ENCODE measurements around the gene NGB.

NGB gene

DNA sequence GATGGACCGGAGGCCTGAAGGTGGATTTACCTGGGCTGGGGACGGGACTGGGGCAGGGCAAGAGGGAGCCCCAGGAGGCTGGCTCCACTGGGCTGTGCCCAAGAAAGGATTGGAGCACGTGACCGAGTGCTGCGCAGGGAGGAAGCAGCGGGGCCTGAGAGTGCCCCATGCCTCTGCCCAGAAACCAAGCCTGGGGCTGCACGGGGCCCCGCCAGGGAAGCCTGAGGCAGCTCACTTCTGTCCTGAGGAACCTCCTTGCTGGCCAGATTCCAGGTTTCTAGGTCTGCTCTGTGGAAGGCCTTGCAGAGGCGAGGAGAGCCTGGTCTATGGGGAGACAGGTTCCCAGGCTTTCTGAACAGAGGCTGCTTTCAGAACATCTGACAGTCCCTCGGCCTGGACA is 10.4 kb downstream of the NGB start:
- no peak for DNase-seq

DNA sequence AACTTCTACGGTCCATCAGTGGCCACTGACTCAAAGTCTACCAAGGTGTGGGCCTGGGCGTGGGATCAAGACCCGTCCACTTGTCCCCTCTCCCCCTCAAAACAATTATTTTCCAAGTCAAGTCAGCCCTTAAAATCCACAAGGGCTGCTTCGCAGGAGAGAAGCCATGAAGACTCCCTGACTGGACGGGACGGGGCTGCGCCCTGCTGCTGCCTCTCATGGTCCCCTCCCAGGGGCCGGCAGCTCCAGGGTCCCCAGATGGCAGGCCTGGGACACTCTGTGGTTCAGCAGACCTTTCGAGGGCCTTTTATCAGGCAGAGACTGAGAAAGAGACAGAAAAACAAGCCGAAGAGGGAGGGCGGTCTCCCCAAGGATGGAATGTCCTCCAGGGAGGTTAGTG is 10.8 kb downstream of the NGB start:
- DNase-seq = no peak

DNA sequence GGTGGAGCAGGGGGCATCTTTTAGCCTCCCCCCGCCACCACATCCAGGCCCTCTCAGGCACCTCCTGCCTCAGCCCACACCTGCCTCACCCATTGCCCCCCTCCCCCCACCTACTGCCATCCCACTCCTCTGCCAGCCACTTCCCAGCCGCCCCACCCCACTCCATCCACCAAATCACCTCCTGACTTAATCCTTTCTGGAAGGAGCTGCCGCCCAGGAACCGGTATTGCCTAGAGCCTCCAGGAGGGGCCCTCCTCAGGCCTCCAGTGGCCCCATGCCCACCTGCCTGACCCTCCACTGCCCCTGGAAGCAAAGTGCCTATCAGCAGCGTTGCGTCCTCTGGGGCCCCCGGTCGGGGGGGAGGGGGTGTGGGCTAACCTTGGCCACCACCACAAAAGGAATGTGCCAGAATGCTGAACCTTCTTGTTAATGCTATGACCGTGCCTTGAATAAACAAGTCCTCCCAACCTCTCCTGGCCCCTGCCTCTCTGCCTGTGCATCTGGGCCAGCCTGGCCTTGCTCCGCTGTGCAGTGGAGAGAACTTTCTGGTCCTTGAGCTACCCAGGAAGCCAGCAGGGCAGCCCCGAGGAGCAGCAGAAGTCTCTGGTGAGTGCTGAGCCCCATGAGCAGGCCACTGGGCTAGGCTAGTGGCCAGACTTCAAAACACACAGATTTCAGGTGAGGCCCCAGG is 11.8 kb downstream of the NGB start:
- DNase-seq = no peak

DNA sequence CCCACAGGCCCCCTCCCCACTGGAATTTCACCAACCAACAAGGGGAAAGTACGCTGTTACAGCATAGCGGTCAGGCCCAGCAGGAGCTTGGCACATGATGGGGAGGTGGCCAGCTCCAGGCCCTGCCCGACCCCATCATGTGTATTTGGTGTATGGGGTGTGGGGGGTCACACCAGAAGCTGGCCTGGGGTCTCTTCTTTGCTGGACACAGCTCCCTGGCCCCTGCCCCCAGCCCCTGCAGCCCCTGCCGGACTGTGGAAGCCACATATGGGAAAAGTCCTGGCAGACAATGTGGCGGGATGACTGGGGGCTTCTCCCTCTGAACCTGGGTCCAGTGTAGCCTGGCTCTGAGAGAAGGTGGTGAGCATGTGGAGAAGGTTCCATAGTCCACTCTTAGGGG is 12.4 kb downstream of the NGB start:
- DNase-seq = no peak

DNA sequence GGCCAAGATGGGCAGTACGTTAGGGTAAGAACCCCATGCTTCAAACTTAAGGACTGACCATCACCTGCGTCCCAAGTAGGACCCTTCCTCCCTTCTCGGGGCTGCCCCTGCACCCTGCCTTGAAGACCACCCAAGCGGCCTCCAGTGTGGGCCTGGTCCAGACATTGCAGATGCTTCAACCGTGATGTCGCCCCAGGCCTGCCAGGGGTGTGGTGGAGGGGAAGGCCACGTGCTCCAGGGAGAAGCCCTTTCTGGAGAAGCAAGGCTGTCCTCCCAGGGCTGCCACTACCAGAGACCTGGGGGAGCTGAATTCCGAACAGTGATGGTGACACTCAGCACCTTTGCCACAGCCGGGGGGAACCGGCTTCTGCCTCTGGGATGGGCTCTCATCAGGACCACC is 13.3 kb downstream of the NGB start:
- no peak for DNase-seq

DNA sequence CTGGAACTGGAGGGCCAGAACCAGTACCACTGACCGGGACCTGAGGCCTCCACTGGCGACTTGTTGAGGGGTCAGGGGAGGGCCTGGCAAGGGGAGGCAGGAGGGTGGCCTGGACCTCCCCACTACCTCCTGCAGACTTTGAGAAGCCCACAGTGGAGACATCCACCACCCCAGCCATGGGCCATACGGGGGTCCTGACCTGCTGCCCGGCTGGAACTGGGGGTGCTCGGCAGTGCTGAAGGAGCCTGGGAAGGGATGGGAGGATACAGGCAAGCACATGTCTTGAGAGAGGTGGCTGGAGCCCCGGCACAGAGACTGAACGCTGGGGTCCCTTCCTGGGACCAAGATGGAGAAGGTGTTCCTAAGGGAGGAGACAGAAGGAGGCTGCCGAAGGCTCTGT is 14.3 kb downstream of the NGB start:
- DNase-seq = no peak

DNA sequence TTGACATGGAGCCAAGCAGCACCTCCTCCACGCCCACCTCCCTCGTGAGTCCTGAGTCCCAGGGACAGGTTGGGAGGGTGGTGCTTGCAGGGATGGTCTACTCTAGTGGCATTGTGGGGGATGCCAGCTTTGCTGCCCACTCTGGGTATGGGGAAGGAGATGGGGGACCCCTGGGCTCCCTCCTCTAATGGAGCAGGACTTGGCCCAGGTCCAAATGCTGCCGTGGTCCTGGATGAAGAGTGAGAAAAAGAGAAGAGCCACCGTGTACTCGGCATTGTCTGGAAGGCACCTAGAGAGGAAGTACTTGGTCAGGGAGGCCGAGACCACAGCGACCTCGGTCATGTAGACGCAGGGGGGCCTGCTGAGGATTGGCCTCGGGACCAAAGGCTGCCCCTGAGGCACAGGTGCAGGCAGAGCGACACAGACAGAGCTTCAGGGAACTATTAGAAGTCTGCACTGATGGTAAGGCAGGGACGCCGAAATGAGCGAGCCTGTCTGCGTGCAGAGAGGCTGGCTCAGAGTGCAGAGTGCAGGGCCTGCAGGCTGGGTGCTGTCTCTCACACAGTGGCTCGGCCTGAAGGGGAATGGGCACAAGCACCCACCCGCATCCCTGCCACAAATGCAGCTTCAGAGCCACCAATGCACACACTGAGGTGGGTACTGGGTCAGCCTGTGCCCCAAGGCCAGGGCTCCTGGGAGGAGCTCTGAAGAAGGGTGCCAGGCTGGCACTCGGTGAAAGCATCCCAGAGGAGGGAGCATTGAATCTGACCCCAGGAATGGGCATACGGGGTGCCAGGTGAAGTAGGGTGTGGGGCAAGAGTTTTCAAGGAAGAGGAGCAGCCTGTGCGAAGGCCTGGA is 17.4 kb downstream of the NGB start:
- no peak for DNase-seq

GRCh38 chr14:77251870-77252269 is 19.1 kb downstream of the NGB start:
- DNase-seq = no peak

DNA sequence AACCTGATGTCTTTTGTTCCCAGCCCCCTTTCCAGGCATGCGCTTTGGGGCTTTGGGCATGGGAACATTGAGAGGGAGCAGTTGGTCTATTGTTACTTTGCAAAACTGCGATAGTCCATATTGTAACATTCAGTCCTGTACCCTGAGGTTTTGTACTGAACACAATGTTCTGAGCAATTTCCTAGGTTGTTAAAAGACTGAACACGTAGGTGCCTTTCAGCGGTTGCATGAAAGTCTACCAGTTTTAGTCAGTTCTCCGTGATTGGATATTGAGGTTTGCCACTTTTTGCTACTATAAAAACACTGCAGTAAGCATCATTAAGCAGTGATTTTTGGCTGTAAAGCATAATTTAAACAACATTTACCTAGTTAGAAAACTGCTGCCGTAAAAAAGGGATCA is 20.1 kb downstream of the NGB start:
- DNase-seq = no peak

DNA sequence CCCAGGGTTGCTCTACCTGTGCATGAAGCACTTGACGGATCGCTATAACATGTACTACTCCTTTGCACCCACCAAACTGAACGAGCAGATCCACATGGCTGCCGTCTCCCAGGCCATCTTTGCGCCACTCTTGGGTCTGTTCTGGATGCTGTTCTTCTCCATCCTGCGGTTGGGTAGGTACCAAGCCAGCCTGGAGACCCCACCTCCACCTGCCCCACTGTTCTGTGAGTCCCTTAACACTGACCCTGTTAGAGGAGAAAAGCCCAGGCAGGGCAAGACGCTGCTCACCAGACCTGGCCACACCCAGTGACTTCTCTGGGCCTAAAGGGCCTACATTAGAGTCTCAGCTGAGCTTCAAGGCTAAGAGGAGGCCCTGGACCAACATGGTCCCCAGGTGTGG is 21.7 kb downstream of the NGB start:
- DNase-seq = no peak

- DNase-seq = no peak
Observed at GRCh38 chr14:77248666-77249065, 22.3 kb downstream of the NGB start.

DNA sequence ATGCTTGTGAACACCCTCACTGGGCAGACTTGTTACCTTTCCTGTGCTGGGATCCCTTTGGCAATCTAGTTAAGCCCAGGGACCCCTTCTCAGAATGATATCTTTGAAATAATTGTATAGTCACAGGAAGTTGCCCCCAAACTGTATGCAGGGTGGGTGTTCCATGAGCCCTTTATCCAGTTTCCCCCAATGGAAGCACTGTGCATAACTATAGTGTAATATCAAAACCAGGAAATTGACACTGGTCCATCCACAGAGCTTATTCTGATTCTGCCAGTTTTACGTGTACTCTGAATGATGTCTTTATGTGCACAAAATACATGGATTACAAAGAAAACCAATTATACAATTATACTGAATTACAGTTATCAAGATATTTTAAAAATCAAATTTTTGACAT is 24.2 kb downstream of the NGB start:
- DNase-seq = no peak

- no peak for DNase-seq
Observed at GRCh38 chr14:77245820-77246219, 25.2 kb downstream of the NGB start.

DNA sequence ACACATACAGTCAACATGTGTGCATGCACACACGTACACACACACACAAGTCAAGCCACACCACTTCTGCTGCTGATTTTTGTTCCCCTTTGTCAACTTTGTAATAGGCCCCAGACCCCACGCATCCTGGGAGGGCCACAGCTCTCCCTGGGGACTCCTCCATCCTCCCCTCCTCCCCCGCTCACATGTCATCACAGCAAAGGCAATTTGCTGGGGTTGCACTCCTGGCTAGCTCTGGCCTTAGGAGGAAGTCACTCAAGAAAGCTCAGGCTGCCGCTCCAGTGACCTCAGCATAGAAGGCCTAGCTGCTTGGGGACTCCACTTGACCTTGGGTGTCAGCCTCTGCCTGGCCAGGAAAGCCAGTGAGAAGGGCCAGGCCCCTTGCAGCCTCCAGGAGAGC is 27.2 kb downstream of the NGB start:
- DNase-seq = no peak

GRCh38 chr14:77242752-77243151 is 28.3 kb downstream of the NGB start:
- DNase-seq = no peak

- no peak for DNase-seq
Observed at GRCh38 chr14:77241955-77242354, 29.1 kb downstream of the NGB start.

DNA sequence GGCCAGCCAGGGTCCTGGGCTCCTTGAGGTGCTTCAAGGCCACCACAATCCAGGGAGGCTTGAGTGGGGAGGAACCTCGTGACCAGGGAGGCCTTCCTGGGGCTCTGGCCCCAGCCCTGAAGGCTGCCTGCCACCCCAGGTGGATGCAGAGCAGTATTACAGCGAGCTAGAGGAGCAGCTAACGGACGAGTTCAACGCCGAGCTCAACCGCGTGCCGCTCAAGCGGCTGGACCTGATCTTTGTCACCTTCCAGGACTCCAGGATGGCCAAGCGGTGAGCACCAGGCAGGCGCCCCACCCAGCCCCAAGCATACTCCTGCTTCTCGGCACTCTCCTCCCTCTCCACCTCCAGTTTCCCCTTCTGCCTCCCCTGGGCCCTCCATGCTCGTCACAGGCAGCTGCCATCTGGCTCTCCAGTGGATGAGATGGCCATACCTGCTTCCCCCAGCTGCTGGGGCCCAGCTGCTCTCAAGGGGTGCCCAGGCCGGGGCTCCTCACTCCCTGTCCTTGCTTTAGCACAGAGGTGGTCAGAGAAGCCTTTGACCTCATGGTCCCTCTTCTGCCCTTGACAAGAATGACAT is 30.6 kb downstream of the NGB start:
- no peak for DNase-seq

DNA sequence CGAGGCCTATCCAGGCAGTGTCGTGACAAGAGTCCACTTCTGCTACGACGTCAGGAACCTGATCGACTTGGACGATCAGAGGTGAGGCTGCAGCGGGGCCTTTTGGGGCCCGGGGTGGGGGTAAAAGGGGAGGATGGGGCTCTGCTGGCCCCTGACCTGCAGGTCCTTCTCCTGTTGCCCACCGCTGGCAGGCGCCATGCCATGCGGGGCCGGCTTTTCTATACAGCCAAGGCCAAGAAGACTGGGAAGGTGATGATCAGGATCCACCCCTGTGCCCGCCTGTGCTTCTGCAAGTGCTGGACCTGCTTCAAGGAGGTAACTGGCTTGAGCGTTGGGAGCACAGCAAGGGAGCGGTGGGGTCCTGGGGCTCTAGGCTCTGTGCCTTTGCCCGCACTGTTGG is 31.6 kb downstream of the NGB start:
- DNase-seq = no peak

GRCh38 chr14:77238996-77239395 is 32.0 kb downstream of the NGB start:
- DNase-seq = no peak

GRCh38 chr14:77238356-77238755 is 32.6 kb downstream of the NGB start:
- DNase-seq = no peak

GRCh38 chr14:77236814-77237213 is 34.2 kb downstream of the NGB start:
- DNase-seq = no peak

DNA sequence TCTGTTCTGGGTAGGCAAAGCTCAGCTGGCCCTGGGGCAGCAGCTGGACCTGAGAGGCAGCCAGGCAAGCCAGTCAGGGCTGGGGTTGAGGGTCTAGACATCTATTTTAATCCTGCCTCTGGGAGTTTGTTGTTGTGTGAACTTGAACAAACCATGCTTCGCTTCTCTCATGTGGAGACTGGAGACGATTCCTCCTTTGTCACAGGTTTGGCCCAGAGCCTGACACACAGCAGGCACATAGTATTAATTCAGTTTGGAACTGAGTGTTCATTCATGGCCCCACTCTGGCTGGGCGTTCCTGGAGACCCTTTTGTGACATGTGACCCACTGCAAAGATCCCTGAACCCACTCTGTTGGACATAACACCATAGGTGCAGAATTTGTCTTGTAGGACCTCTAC is 39.3 kb downstream of the NGB start:
- no peak for DNase-seq

GRCh38 chr14:77230914-77231313 is 40.1 kb downstream of the NGB start:
- DNase-seq = no peak

GRCh38 chr14:77228056-77228455 is 43.0 kb downstream of the NGB start:
- no peak for DNase-seq
